HL-60 (cell line): ENCODE results near the gene KRT4.

Experiments
- DNase-seq, 2 experiments: peaks; one replicate each; pipeline ENCODE4 v3.0.0-alpha.2; 2010 to 2020; ENCODE audit warnings: low read depth in 1 of 2, low spot score in 1 of 2
- H3K27ac ChIP-seq: fragments of 250-450 bp; sonication (Bioruptor Pico); replicated peaks from 2 replicates; pipeline ENCODE4 v1.5.1; 2020; ENCODE audit warnings: mild to moderate bottlenecking, moderate library complexity
- H3K27me3 ChIP-seq: fragments of 250-450 bp; sonication (Bioruptor Pico); 2 replicates; pipeline ENCODE4 v1.5.1; 2021; ENCODE audit warnings: mild to moderate bottlenecking, moderate library complexity; ENCODE audit not compliant: insufficient read depth, poor library complexity, severe bottlenecking
- H3K4me3 ChIP-seq: replicated peaks from 2 replicates; pipeline ENCODE4 v1.5.1; 2011; ENCODE audit warnings: mild to moderate bottlenecking, control low read depth, low read length; ENCODE audit not compliant: insufficient read depth
- GABPA ChIP-seq: IDR thresholded peaks from 2 replicates; pipeline ENCODE4 v1.6.1; 2012; ENCODE audit warnings: low read depth
- POLR2AphosphoS5 ChIP-seq: IDR thresholded peaks from 2 replicates; pipeline ENCODE4 v1.6.1; 2012; ENCODE audit warnings: low read depth
- SPI1 ChIP-seq: IDR thresholded peaks from 2 replicates; pipeline ENCODE4 v1.6.1; 2012; ENCODE audit warnings: low read depth, mild to moderate bottlenecking, borderline replicate concordance
- TF ChIP-seq, protein P1 (sequence below): IDR thresholded peaks from one replicate; pipeline ENCODE4 v1.5.1; 2011; ENCODE audit warnings: low read length, control low read depth, inconsistent platforms; ENCODE audit not compliant: insufficient read depth
- TF ChIP-seq, protein P2 (sequence below): IDR thresholded peaks from 2 replicates; pipeline ENCODE4 v1.6.1; 2012; ENCODE audit warnings: low read depth; ENCODE audit not compliant: insufficient replicate concordance

The KRT4 gene

DNA sequence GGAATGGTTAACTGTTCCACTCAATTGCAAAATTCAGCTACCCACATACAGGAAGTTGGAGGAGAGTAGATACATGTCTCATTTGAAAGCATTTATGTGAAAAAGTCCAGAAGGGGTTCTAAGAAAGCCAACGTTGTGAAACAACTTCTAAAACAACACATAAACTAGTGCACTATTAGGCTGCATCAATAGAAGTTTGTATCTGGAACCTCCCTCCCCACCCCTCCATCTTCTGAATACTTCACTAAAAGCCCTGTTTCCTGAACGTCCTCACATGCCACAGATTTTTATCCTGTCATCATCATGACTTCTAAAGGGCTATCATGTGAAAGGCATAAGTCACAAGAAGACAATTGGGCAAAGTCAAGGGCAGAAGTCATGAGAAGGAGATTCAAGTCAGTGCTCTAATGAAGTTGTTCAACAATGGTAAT lies 14.7 kb upstream of the KRT4 start:
- Histone ChIP-seq H3K27ac (no peak overlapping the region), H3K27me3 (no peaks in the 10 kb centered on the region), H3K4me3 (no peak overlapping the region)
- TF ChIP-seq, protein P1, sequence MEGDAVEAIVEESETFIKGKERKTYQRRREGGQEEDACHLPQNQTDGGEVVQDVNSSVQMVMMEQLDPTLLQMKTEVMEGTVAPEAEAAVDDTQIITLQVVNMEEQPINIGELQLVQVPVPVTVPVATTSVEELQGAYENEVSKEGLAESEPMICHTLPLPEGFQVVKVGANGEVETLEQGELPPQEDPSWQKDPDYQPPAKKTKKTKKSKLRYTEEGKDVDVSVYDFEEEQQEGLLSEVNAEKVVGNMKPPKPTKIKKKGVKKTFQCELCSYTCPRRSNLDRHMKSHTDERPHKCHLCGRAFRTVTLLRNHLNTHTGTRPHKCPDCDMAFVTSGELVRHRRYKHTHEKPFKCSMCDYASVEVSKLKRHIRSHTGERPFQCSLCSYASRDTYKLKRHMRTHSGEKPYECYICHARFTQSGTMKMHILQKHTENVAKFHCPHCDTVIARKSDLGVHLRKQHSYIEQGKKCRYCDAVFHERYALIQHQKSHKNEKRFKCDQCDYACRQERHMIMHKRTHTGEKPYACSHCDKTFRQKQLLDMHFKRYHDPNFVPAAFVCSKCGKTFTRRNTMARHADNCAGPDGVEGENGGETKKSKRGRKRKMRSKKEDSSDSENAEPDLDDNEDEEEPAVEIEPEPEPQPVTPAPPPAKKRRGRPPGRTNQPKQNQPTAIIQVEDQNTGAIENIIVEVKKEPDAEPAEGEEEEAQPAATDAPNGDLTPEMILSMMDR = no peak
- TF ChIP-seq GABPA = no peak
- TF ChIP-seq, protein P2, sequence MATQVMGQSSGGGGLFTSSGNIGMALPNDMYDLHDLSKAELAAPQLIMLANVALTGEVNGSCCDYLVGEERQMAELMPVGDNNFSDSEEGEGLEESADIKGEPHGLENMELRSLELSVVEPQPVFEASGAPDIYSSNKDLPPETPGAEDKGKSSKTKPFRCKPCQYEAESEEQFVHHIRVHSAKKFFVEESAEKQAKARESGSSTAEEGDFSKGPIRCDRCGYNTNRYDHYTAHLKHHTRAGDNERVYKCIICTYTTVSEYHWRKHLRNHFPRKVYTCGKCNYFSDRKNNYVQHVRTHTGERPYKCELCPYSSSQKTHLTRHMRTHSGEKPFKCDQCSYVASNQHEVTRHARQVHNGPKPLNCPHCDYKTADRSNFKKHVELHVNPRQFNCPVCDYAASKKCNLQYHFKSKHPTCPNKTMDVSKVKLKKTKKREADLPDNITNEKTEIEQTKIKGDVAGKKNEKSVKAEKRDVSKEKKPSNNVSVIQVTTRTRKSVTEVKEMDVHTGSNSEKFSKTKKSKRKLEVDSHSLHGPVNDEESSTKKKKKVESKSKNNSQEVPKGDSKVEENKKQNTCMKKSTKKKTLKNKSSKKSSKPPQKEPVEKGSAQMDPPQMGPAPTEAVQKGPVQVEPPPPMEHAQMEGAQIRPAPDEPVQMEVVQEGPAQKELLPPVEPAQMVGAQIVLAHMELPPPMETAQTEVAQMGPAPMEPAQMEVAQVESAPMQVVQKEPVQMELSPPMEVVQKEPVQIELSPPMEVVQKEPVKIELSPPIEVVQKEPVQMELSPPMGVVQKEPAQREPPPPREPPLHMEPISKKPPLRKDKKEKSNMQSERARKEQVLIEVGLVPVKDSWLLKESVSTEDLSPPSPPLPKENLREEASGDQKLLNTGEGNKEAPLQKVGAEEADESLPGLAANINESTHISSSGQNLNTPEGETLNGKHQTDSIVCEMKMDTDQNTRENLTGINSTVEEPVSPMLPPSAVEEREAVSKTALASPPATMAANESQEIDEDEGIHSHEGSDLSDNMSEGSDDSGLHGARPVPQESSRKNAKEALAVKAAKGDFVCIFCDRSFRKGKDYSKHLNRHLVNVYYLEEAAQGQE = no peak
- no peak for TF ChIP-seq SPI1
- TF ChIP-seq POLR2AphosphoS5 = no peak
- no peak for DNase-seq

DNA sequence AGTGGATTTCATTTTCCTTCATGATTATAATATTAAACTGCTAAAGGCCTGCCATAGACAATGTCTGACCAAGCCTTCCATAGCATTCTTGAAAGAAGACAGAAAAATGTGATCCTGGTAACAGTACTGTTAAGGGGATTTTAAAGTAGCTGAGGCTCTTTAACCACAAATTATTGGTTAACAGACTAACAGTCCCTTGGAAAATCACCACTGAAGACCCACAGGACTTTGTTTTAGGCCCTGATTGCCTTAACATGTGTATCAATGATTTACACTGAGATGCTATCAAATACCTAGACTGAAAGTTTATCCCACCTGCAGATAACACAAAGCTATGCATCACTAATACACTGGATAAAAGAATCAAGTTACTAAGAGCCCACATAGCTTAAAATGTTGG lies 14.2 kb upstream of the KRT4 start:
- no peak for TF ChIP-seq SPI1
- TF ChIP-seq POLR2AphosphoS5 = no peak
- TF ChIP-seq, protein P2 = no peak
- no peak for TF ChIP-seq GABPA
- TF ChIP-seq, protein P1 = no peak
- no peak for DNase-seq
- Histone ChIP-seq H3K4me3 (no peak overlapping the region), H3K27ac (no peak overlapping the region), H3K27me3 (no peaks in the 10 kb centered on the region)

DNA sequence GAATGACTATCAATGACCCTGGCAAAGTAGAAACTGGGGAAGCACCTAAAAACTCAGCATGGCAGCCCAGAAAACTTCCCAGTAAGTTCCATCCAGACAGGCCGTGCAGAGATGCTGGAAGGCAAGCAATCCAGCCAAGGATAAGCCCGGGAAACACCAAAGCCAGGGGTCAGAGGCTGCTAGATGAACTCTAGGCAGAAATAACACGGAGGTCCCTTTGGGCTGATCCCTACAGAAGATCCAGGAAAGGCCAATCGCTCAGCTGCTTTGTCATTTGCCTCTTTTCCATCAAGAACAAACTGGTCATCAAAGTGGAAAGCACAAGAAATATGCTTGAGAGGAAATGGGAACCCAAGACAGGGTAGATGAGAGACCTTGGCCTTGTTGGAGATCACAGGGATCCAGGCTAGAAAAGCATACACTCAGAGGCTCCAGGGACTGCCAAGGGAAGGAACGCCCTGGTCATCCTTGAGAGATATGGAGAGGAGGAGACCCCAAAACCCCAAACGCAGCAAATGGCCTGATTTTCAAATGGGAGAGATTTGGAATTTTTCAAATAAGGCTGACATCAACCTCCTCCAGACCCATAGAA lies 13.7 kb upstream of the KRT4 start:
- no peak for DNase-seq
- TF ChIP-seq, protein P2 = no peak
- TF ChIP-seq, protein P1 = no peak
- H3K27ac ChIP-seq = no peak overlapping the region
- no peaks in the 10 kb centered on the region for H3K27me3 ChIP-seq
- H3K4me3 ChIP-seq = no peak overlapping the region
